Measurements from ENCODE around the gene PTPN14.

DNA sequence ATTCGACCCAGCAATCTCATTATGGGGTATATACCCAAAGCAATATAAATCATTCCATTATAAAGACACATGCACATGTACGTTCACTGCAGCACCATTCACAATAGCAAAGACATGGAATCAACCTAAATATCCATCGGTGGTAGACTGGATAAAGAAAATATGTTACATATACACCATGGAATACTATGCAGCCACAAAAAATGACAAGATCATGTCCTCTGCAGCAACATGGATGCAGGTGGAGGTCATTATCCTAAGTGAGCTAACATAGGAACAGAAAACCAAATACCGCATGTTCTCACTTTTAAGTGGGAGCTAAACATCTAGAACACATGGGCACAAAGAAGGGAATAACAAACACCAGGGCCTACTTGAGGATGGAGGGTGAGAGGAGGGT lies 115.5 kb downstream of the PTPN14 start:
- no peak for TF ChIP-seq POLR2A (IDR thresholded peaks at IDR 0.05; ENCODE audit: extremely low read depth, insufficient read length)
- TF ChIP-seq CTCF (IDR thresholded peaks at IDR 0.05; ENCODE audit: low read depth, low read length): no peak

All from NB4 (cell line).